T-helper 17 cell (primary cell): ENCODE data around the gene MSI2. TPM values are rescaled to one million over a fixed set of nuclear protein-coding genes. Genes with fewer than 3 reads are reported as not detected.
A peak's percentile ranks its signal among the peaks of the same experiment; 100 is the strongest.
"Not testable (repeated sequence)": the region's sequence is repeated elsewhere in the genome, so short reads cannot be mapped to it uniquely, and the experiment has no call there.

Experiments used
- ATAC-seq: fragments of 150-1000 bp; cut with Tn5 transposase; 2 replicates; pipeline ENCODE4 v1.10.0; 2021; ENCODE audit warnings: mild to moderate bottlenecking, moderate library complexity
- DNase-seq, 3 donors: peaks; one replicate each; pipeline versions ENCODE4 v3.0.0 to v3.0.0-alpha.2; 2020 to 2021
- H3K9me3 ChIP-seq: one replicate; pipeline ENCODE4 v1.7.0; 2013; ENCODE audit warnings: low read length, mild to moderate bottlenecking; ENCODE audit not compliant: control insufficient read depth, poor library complexity, severe bottlenecking
- H3K27ac Mint-ChIP-seq: one replicate; pipeline ENCODE4 v1.8.0; 2022; ENCODE audit warnings: mild to moderate bottlenecking, moderate library complexity, mixed read lengths
- H3K27me3 Mint-ChIP-seq: one replicate; pipeline ENCODE4 v1.8.0; 2022; ENCODE audit warnings: mixed read lengths
- H3K36me3 Mint-ChIP-seq: one replicate; pipeline ENCODE4 v1.8.0; 2022; ENCODE audit warnings: low read depth, mixed read lengths
- H3K4me1 Mint-ChIP-seq: one replicate; pipeline ENCODE4 v1.8.0; 2022; ENCODE audit warnings: mild to moderate bottlenecking, mixed read lengths
- H3K4me3 Mint-ChIP-seq: one replicate; pipeline ENCODE4 v1.8.0; 2022; ENCODE audit warnings: mild to moderate bottlenecking, moderate library complexity, mixed read lengths
- total RNA-seq, 4 donors: library from RNA in 2 of 4; stranded (reverse) in 2 of 4; gene quantifications; one replicate each; pipeline ENCODE4 v1.2.3 and lab custom pipeline; 2022 to 2026

The MSI2 gene
- total RNA-seq, 2 donors from 2014 or later: 148 to 151 TPM

DNA sequence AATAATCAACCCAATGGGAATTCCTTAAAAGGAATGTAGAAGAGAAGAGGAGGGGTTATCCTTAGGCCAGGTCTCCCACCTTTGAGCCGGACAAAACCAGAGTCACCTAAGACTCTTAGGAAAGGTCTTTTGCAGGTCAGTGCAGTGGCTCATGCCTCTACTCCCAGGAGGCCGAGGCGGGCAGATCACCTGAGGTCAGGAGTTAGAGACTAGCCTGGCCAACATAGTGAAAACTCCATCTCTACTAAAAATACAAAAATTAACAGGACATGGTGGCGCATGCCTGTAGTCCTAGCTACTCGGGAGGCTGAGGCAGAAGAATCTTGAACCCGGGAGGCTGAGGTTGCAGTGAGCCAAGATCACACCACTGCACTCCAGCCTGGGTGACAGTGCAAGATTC, 365.5 kb downstream of the MSI2 start:
- not testable (repeated sequence) for H3K4me3 Mint-ChIP-seq, H3K36me3 Mint-ChIP-seq, H3K9me3 ChIP-seq, DNase-seq, H3K27me3 Mint-ChIP-seq, ATAC-seq
- Mint-ChIP-seq H3K4me1 (peaks cover 17% of the 10 kb centered on the region), H3K27ac (peak overlapping the region; percentile 16)

DNA sequence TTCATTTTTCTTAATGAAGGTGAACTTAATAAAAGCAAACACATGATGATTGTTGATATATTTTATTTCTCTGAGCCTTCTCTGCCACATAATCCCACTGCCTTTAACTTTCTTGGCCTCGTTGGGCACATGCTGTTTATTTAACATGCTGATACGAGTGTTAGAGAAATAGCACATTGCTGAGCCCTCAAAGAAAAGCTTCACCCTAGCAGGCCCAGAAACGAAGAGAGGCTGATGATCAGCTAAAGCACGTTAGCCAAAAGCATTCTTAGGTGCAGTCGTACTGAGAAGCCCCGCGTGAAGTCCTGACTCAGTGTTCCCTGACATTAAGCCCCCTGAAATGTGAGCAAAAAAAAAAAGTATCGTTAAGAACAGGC, 366.0 kb downstream of the MSI2 start:
- H3K4me3 Mint-ChIP-seq: no peak overlapping the region
- no peaks in the 10 kb centered on the region for H3K9me3 ChIP-seq
- peaks cover 17% of the 10 kb centered on the region for H3K4me1 Mint-ChIP-seq
- ATAC-seq (no peak), DNase-seq (no peak)
- no peaks in the 10 kb centered on the region for H3K27me3 Mint-ChIP-seq
- H3K36me3 Mint-ChIP-seq: peaks cover 4% of the 10 kb centered on the region
- peak overlapping the region; percentile 60 for H3K27ac Mint-ChIP-seq

DNA sequence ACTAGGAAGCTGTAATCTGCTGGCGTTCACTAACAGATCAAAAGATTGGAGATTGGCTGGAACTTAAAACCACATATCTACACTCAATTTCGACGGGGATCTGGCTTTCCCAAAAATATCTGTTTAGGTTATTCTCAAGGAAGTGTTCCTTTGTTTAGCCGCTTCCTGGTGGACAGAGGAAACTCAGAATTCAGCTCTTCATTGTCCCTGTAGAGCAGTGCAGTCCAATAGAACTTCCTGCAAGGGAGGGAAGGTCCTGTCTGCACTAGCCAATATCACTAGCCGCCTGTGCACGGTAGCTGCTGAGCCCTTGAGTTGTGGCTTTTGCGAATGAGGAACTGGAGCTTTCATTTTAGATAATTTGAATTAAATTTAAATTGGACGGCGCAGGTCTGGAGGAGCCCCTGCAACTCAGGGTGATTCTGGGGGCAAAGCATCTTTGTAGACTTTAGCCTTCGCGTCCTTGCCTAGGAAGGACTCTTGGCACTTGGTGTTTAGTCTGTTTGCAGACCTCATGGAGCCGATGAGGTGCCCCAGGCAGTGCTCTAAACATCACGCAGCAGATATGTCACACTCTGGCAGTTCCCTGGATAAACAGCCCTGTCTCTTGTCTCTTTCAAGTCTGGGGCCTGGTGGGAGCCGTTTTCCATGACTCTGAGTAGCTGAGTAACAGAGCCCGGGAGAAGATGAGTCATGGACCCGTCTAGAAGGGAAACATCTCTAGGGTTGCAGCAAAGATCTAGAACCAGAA, 366.5 kb downstream of the MSI2 start:
- H3K36me3 Mint-ChIP-seq: peaks cover 6% of the 10 kb centered on the region
- DNase-seq (no peak), ATAC-seq (peak; percentile 45)
- H3K9me3 ChIP-seq: no peaks in the 10 kb centered on the region
- peak overlapping the region; percentile 60 for H3K27ac Mint-ChIP-seq
- H3K4me1 Mint-ChIP-seq: peaks cover 17% of the 10 kb centered on the region
- no peaks in the 10 kb centered on the region for H3K27me3 Mint-ChIP-seq
- peak overlapping the region; percentile 36 for H3K4me3 Mint-ChIP-seq

DNA sequence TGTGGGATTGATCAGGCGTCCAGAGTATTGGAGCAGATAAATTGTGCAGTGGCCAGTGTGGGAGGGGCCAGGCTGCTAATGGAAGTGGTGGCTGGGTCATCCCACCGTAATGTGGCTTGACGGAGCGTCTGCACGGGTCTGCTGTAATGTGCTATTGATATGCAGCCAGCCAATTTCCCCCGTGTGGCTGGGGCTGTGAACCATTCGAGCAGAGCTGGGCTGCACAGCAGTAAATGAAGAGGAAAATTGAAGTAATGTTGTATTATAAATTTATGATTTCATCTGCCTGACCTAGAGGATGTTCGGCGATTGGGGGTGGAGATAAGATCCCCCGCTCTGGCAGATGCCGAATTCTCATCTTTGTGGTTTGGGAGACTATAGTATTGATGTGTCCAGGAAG, 367.3 kb downstream of the MSI2 start:
- Mint-ChIP-seq H3K27me3 (no peaks in the 10 kb centered on the region), H3K4me3 (no peak overlapping the region), H3K27ac (peak overlapping the region; percentile 60), H3K4me1 (peaks cover 20% of the 10 kb centered on the region), H3K36me3 (peaks cover 7% of the 10 kb centered on the region)
- DNase-seq: no peak
- no peaks in the 10 kb centered on the region for H3K9me3 ChIP-seq
- ATAC-seq: no peak

DNA sequence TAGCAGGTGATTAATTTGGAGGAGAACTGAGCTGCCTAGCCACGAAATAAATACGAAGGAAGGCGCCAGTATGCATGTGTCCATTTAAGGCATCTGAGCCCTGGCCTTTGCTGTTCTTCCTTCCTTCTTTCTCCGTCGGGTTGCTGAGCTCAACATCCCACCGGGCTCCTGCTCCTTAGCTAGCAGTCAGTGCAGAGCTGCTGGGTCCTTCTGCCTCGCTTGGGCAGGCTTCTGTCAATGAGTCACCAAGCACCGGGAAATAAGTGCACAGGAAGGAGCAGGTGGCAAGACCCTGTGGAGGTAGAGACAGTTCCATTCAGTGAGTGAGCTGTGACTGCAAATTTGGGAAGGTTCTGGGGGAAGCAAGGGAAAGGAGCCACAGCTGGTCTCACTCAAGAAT, 368.1 kb downstream of the MSI2 start:
- Mint-ChIP-seq H3K27ac (no peak overlapping the region), H3K4me1 (peaks cover 18% of the 10 kb centered on the region), H3K4me3 (no peak overlapping the region), H3K27me3 (no peaks in the 10 kb centered on the region), H3K36me3 (peaks cover 4% of the 10 kb centered on the region)
- H3K9me3 ChIP-seq: no peaks in the 10 kb centered on the region
- ATAC-seq (no peak), DNase-seq (no peak)

DNA sequence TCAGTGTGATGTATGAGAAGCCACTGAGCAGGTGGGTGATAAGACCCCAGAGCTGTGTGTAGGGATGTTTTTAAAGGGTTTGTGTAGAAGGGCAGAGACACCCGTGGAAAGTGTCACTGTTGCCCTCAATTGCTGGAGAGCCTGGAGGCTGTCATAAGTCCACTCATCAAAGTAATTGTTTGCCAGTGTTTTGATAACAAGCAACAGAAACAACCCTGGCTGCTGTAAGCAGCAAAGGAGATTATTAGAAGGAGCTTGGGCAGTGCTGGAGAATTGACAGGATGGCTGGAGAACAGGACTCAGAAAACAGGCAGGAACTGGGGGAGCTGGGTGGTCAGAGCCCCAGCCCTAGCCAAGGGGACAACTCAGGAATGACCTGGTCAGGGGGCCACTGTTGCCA, 369.2 kb downstream of the MSI2 start:
- DNase-seq (no peak), ATAC-seq (no peak)
- H3K9me3 ChIP-seq: no peaks in the 10 kb centered on the region
- Mint-ChIP-seq H3K27me3 (no peaks in the 10 kb centered on the region), H3K4me1 (peaks cover 15% of the 10 kb centered on the region), H3K4me3 (no peak overlapping the region), H3K27ac (no peak overlapping the region), H3K36me3 (peaks cover 6% of the 10 kb centered on the region)

DNA sequence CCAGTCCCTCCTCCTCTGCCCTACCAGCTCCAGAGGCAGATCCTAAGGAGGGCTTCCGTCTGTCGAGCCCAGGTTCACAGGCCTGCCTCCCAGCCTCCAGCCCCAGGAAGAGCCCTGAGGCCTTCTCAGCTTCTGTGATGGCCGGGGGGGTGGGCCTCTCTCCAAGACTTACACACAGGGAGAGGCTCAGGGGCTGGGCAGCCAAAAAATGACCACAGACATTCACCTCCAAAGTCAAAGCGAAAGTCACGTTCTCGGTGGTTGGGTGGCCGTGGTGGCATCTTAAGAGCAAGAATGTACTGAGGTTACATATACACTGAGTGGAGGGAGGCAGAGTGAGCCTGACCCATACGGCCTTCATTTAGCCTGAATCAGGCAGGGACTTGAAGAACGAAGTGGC, 369.6 kb downstream of the MSI2 start:
- H3K4me1 Mint-ChIP-seq: peaks cover 15% of the 10 kb centered on the region
- ATAC-seq (no peak), DNase-seq (no peak)
- no peaks in the 10 kb centered on the region for H3K27me3 Mint-ChIP-seq
- no peak overlapping the region for H3K27ac Mint-ChIP-seq
- peaks cover 6% of the 10 kb centered on the region for H3K36me3 Mint-ChIP-seq
- no peaks in the 10 kb centered on the region for H3K9me3 ChIP-seq
- H3K4me3 Mint-ChIP-seq: no peak overlapping the region

DNA sequence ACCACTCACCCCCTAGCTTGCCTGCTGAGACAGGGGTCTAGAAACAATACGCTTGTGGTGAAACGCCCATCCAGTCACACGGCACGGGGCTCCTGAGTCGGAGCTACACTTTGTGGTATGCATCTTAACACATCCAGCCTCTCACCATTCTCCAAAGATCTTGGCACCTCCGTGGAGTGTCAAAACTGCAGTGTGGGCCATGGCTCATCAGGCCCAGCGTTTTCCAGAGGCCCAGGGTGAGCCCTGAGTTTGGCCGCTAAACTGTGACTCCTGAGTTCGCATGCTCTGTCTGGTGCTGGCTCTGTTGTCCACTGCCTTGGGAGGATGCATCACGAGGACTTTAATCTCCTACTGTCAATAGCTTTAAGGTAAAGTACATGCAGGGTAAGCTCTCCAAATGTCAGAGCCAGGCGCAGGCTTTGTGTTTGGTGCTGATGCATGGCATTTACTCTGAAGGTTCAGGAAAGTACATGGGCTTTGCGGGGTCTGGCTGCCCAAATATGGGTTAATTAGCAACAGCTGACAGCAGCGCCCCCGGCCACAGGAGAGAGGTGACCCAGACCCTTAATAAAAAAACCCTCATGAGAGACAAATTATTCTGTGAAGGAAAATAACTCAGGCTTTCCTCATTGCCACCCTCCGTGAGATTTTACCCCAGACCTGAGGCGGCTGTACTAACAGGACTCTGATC, 370.3 kb downstream of the MSI2 start:
- no peak overlapping the region for H3K27ac Mint-ChIP-seq
- no peaks in the 10 kb centered on the region for H3K9me3 ChIP-seq
- DNase-seq (no peak), ATAC-seq (no peak)
- H3K27me3 Mint-ChIP-seq: no peaks in the 10 kb centered on the region
- H3K4me3 Mint-ChIP-seq: no peak overlapping the region
- H3K4me1 Mint-ChIP-seq: peaks cover 15% of the 10 kb centered on the region
- H3K36me3 Mint-ChIP-seq: peaks cover 8% of the 10 kb centered on the region

DNA sequence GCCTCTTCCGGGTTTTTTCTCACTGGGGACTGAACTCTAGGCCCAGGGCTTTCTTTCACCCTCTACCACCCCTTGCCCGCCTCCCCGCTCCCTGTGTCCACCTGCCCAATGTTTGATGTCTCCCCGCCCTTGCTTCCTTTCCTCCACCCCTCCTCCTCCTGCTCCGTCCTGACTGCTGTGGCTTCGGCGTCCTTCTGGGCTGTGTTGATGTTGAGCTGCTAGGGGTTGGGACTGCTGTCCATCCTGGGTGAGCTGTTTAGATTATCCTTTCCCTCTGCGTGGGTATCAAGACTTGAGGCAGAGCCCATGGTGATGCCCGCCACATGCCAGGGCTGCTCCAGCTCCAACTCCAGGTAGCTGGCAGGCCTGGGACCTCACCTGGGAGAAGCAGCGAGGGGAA, 371.3 kb downstream of the MSI2 start:
- ATAC-seq: no peak
- no peak overlapping the region for H3K4me3 Mint-ChIP-seq
- peaks cover 15% of the 10 kb centered on the region for H3K4me1 Mint-ChIP-seq
- no peaks in the 10 kb centered on the region for H3K9me3 ChIP-seq
- H3K27ac Mint-ChIP-seq: no peak overlapping the region
- H3K27me3 Mint-ChIP-seq: no peaks in the 10 kb centered on the region
- DNase-seq: no peak
- H3K36me3 Mint-ChIP-seq: peaks cover 12% of the 10 kb centered on the region

DNA sequence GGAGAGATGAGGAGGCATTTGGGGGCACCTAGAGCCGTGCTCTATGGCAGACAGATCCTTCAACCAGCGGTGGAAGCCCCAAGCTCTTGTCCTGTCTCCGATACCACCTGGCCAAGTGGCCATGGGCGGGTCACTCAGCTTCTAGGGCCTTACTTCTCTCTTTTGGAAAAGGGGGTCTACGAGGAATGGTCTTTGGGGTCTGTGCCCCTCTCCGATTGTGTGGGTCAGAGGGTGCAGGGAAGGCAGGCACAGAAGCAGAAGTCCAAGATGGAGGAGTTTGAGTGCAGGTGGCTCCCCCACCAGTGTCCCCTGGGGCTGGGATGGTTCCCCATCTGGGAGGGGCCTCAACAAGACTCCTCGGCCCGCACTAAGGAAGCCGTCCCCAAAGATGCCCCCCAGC, 372.1 kb downstream of the MSI2 start:
- no peaks in the 10 kb centered on the region for H3K9me3 ChIP-seq
- H3K36me3 Mint-ChIP-seq: peaks cover 12% of the 10 kb centered on the region
- DNase-seq (no peak), ATAC-seq (no peak)
- no peak overlapping the region for H3K4me3 Mint-ChIP-seq
- H3K27ac Mint-ChIP-seq: no peak overlapping the region
- H3K4me1 Mint-ChIP-seq: peaks cover 11% of the 10 kb centered on the region
- H3K27me3 Mint-ChIP-seq: no peaks in the 10 kb centered on the region

DNA sequence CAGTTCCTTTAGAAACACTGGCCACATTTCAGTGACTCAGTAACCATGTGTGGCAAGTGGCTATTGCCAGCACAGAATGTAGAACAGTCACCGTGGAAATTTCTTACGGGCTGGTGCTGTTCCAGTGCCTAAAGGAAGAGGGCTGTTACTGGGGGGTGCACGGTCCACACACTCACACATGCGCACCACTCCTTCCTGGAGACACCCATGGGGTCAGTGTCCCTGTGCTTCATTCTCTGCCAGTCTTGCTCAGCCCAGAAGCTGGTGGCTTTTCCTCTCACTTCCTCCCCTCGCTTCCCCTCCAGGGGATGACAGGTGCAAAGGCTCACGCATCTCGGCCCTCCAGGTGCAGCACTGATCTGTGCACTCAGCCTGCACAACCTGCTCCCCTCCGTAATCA, 373.1 kb downstream of the MSI2 start:
- Mint-ChIP-seq H3K4me3 (no peak overlapping the region), H3K27me3 (no peaks in the 10 kb centered on the region), H3K27ac (peak overlapping the region; percentile 19), H3K4me1 (peaks cover 5% of the 10 kb centered on the region), H3K36me3 (peaks cover 16% of the 10 kb centered on the region)
- H3K9me3 ChIP-seq: no peaks in the 10 kb centered on the region
- peak; percentile 63 for ATAC-seq
- DNase-seq: no peak

DNA sequence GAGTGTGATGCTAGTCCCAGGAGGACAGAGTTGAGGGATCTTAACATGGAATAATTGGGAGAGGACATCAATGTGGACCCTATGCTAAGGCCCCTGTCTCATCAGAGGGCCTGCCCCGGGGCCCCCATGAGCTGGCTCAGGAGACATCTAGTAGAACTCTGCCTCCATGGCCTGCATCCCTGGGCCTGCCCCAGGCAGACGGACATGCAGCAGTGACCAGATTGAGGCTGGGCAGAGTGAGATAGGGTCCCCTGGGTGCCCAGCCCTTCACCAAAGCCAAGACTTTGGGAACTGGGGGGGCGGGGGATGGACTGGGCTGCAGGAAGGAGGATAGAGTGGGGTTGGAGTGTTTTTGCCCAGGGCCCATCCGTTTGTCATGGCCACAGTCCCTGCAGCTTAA, 373.6 kb downstream of the MSI2 start:
- Mint-ChIP-seq H3K4me3 (no peak overlapping the region), H3K36me3 (peaks cover 16% of the 10 kb centered on the region), H3K27ac (peak overlapping the region; percentile 19), H3K4me1 (peaks cover 3% of the 10 kb centered on the region), H3K27me3 (no peaks in the 10 kb centered on the region)
- ATAC-seq (no peak), DNase-seq (no peak)
- H3K9me3 ChIP-seq: no peaks in the 10 kb centered on the region

DNA sequence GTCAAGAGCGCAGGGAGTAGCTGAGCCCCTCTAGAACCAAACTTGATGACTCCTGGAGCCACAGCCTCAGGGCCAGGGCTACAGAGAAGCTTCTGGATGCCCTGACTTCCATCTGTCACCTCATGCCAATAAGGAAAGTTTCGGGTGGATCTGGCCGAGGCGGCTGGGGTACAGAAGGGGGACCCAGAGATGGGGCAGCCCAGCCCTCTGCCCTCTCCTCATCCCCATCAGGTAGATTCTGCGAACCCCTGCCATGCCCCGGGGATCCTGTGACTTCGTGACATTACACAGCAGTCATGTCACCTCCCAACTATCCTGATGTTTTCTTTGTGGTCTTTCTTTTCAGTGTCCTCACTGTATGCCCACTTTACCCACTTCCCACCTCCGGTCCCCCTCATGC, 374.4 kb downstream of the MSI2 start:
- H3K9me3 ChIP-seq: no peaks in the 10 kb centered on the region
- Mint-ChIP-seq H3K27ac (peak overlapping the region; percentile 77), H3K4me3 (no peak overlapping the region), H3K4me1 (peaks cover 3% of the 10 kb centered on the region), H3K36me3 (peaks cover 16% of the 10 kb centered on the region), H3K27me3 (no peaks in the 10 kb centered on the region)
- no peak for DNase-seq
- no peak for ATAC-seq

DNA sequence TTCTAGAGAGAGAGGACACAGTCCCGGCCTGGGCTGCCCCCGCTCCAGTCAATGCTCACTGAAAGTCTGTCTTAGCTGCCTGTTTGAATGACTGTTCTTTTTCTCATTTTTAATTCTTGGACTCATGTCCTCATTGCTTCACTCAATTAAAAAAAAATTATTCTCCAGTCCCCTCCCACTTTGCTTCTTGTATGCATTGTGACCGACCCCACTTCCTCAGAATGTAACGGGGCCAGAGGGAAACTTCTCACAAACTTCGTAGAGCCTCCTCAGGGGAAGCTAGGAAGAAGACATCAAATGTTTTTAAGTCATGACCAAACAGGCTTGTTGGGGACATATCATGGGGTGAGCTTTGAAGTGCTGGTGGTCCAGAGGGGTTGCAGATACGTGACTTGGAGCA, 375.5 kb downstream of the MSI2 start:
- H3K4me1 Mint-ChIP-seq: peaks cover 7% of the 10 kb centered on the region
- H3K9me3 ChIP-seq: no peaks in the 10 kb centered on the region
- peak overlapping the region; percentile 77 for H3K27ac Mint-ChIP-seq
- DNase-seq (no peak), ATAC-seq (no peak)
- H3K36me3 Mint-ChIP-seq: peaks cover 18% of the 10 kb centered on the region
- no peaks in the 10 kb centered on the region for H3K27me3 Mint-ChIP-seq
- H3K4me3 Mint-ChIP-seq: no peak overlapping the region
